Neural cell (in vitro differentiated cells): ENCODE data around the gene TEAD4. TPM values are rescaled to one million over a fixed set of nuclear protein-coding genes. Genes with fewer than 3 reads are reported as not detected.

Source experiments
- H2AFZ ChIP-seq: fragments of 200-600, 300-800 bp; sonication (generic), shearing (Covaris generic); 2 replicates; pipeline ENCODE4 v1.6.0; 2014; ENCODE audit warnings: low read depth, mild to moderate bottlenecking, antibody characterized with exemption, low read length, moderate library complexity
- H3F3A ChIP-seq: fragments of 200-600 bp; shearing (Covaris generic); 2 replicates; pipeline ENCODE4 v1.6.1; 2016; ENCODE audit warnings: mild to moderate bottlenecking, moderate library complexity, mixed read lengths, antibody characterized with exemption, low read length; ENCODE audit not compliant: insufficient read depth, poor library complexity, severe bottlenecking
- H3K27ac ChIP-seq: fragments of 200-600, 300-800 bp; sonication (generic), shearing (Covaris generic); 2 replicates; pipeline ENCODE4 v1.5.1; 2014; ENCODE audit warnings: mild to moderate bottlenecking, low read length, moderate library complexity
- H3K27me3 ChIP-seq: fragments of 300-800, 200-600 bp; sonication (generic), shearing (Covaris generic); 2 replicates; pipeline ENCODE4 v1.6.0; 2014; ENCODE audit warnings: mild to moderate bottlenecking, low read depth, low read length, moderate library complexity; ENCODE audit not compliant: insufficient read depth
- H3K36me3 ChIP-seq: fragments of 300-800, 200-600 bp; sonication (generic), shearing (Covaris generic); 2 replicates; pipeline ENCODE4 v1.5.1; 2014; ENCODE audit warnings: mild to moderate bottlenecking, antibody characterized with exemption, low read length, moderate library complexity; ENCODE audit not compliant: insufficient read depth
- H3K4me2 ChIP-seq: fragments of 300-800, 200-600 bp; sonication (generic), shearing (Covaris generic); 2 replicates; pipeline ENCODE4 v1.6.0; 2014; ENCODE audit warnings: mild to moderate bottlenecking, low read length
- H3K4me3 ChIP-seq: fragments of 300-800, 200-600 bp; sonication (generic), shearing (Covaris generic); 2 replicates; pipeline ENCODE4 v1.5.1; 2014; ENCODE audit warnings: mild to moderate bottlenecking, low read length, moderate library complexity
- H3K79me2 ChIP-seq: fragments of 200-600 bp; shearing (Covaris generic); replicated peaks from 2 replicates; pipeline ENCODE4 v1.6.0; 2014; ENCODE audit warnings: mild to moderate bottlenecking, low read length, moderate library complexity; ENCODE audit not compliant: insufficient read depth
- H3K9ac ChIP-seq: fragments of 300-800, 200-600 bp; sonication (generic), shearing (Covaris generic); 2 replicates; pipeline ENCODE4 v1.6.1; 2016; ENCODE audit warnings: mild to moderate bottlenecking, low read length, mixed read lengths
- H3K9me2 ChIP-seq: fragments of 200-600 bp; shearing (Covaris generic); 2 replicates; pipeline ENCODE4 v1.6.1; 2016; ENCODE audit warnings: mild to moderate bottlenecking, low read length, mixed read lengths; ENCODE audit not compliant: insufficient read depth
- H3K9me3 ChIP-seq: fragments of 200-600, 300-800 bp; sonication (generic), shearing (Covaris generic); 2 replicates; pipeline ENCODE4 v1.6.1; 2016; ENCODE audit warnings: mild to moderate bottlenecking, mixed run types, low read length, moderate library complexity, mixed read lengths
- H4K20me1 ChIP-seq: fragments of 200-600 bp; shearing (Covaris generic); 2 replicates; pipeline ENCODE4 v1.6.1; 2016; ENCODE audit warnings: mild to moderate bottlenecking, mixed run types; ENCODE audit not compliant: insufficient read depth
- CTCF ChIP-seq: fragments of 450-650 bp; IDR thresholded peaks from 2 replicates; pipeline ENCODE4 v1.5.1; 2014; ENCODE audit warnings: antibody characterized with exemption, mild to moderate bottlenecking, moderate library complexity; ENCODE audit not compliant: poor library complexity, severe bottlenecking
- EP300 ChIP-seq: fragments of 450-650 bp; conservative IDR thresholded peaks from 2 replicates; pipeline ENCODE4 v1.6.1; 2014; ENCODE audit warnings: antibody characterized with exemption, mild to moderate bottlenecking, moderate library complexity; ENCODE audit not compliant: poor library complexity, severe bottlenecking
- EZH2 ChIP-seq: fragments of 200-600, 300-800 bp; shearing (Covaris generic), sonication (generic); IDR thresholded peaks from 2 replicates; pipeline ENCODE4 v1.6.1; 2014; ENCODE audit warnings: antibody characterized with exemption, low read length, borderline replicate concordance, mild to moderate bottlenecking; ENCODE audit not compliant: insufficient read depth, poor library complexity, severe bottlenecking
- MXI1 ChIP-seq: fragments of 450-650 bp; conservative IDR thresholded peaks from 2 replicates; pipeline ENCODE4 v1.6.1; 2014; ENCODE audit warnings: antibody characterized with exemption, mild to moderate bottlenecking; ENCODE audit not compliant: poor library complexity, severe bottlenecking
- POLR2AphosphoS5 ChIP-seq: IDR thresholded peaks from 2 replicates; pipeline ENCODE4 v1.6.1; 2012
- RAD21 ChIP-seq: fragments of 450-650 bp; conservative IDR thresholded peaks from 2 replicates; pipeline ENCODE4 v1.6.1; 2014; ENCODE audit warnings: antibody characterized with exemption, mild to moderate bottlenecking, moderate library complexity
- SMC3 ChIP-seq: fragments of 450-650 bp; conservative IDR thresholded peaks from 2 replicates; pipeline ENCODE4 v1.6.1; 2014; ENCODE audit warnings: antibody characterized with exemption, mild to moderate bottlenecking, moderate library complexity; ENCODE audit not compliant: poor library complexity
- TAF1 ChIP-seq: IDR thresholded peaks from 2 replicates; pipeline ENCODE4 v1.6.1; 2012; ENCODE audit warnings: low read depth
- polyA plus RNA-seq: library from polyadenylated mRNA; depleted of rRNA; stranded (reverse); fragments of >200 nt; gene quantifications from 2 replicates; pipeline ENCODE4 v1.2.3, GENCODE V29; 2014
- TF ChIP-seq, protein P1 (sequence below): IDR thresholded peaks from 2 replicates; pipeline ENCODE4 v1.6.1; 2012; ENCODE audit warnings: borderline replicate concordance

The TEAD4 gene
- polyA plus RNA-seq, 1 donor from 2014 or later = 1.6 TPM

- Histone ChIP-seq H3K27me3 (no peaks in the 10 kb centered on the region), H3K36me3 (no peaks in the 10 kb centered on the region), H4K20me1 (no peaks in the 10 kb centered on the region), H3K4me2 (no peak overlapping the region), H3K4me3 (no peak overlapping the region), H2AFZ (no peak overlapping the region), H3F3A (no peaks in the 10 kb centered on the region), H3K79me2 (no peaks in the 10 kb centered on the region), H3K9ac (no peak overlapping the region), H3K9me3 (no peaks in the 10 kb centered on the region), H3K27ac (no peak overlapping the region), H3K9me2 (no peaks in the 10 kb centered on the region)
- no peak for TF ChIP-seq MXI1
Measured at GRCh38 chr12:2998789-2999264, 39.6 kb downstream of the TEAD4 start.

DNA sequence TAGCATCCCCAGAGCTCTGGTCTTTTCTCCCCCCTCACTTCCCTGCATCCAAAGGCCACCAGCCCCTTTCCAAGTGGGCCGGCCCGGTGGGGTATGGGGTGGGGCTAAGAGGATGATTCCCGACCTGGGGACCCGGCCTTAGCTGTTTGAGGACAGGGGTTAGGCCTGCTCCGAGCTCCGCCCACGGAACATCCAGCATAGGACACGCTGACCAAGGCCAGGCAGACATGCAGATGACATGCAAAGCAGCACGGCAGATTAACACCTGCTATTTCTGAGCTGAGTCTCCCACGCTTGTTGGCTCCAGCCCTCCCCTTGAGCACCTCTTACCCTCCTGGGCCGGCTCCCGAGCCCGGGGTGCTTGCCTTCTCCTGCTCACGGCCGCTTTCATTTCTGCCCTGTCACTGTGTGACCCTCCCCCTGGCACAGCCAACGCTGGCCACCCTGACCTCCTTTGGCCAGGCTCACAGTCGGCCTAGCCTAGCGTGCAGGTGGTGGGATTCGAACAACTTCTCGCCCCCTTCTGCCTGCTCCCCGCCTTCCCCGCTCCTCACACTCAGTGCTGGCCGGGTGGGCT is 40.2 kb downstream of the TEAD4 start:
- no peaks in the 10 kb centered on the region for H3F3A ChIP-seq
- no peaks in the 10 kb centered on the region for H3K36me3 ChIP-seq
- no peak overlapping the region for H3K4me2 ChIP-seq
- no peaks in the 10 kb centered on the region for H3K27me3 ChIP-seq
- H3K4me3 ChIP-seq = no peak overlapping the region
- no peaks in the 10 kb centered on the region for H4K20me1 ChIP-seq
- no peaks in the 10 kb centered on the region for H3K9me2 ChIP-seq
- TF ChIP-seq RAD21 (no peak), MXI1 (no peak), EP300 (no peak), TAF1 (no peak), POLR2AphosphoS5 (no peak), EZH2 (no peak), CTCF (no peak), SMC3 (no peak)
- TF ChIP-seq, protein P1, sequence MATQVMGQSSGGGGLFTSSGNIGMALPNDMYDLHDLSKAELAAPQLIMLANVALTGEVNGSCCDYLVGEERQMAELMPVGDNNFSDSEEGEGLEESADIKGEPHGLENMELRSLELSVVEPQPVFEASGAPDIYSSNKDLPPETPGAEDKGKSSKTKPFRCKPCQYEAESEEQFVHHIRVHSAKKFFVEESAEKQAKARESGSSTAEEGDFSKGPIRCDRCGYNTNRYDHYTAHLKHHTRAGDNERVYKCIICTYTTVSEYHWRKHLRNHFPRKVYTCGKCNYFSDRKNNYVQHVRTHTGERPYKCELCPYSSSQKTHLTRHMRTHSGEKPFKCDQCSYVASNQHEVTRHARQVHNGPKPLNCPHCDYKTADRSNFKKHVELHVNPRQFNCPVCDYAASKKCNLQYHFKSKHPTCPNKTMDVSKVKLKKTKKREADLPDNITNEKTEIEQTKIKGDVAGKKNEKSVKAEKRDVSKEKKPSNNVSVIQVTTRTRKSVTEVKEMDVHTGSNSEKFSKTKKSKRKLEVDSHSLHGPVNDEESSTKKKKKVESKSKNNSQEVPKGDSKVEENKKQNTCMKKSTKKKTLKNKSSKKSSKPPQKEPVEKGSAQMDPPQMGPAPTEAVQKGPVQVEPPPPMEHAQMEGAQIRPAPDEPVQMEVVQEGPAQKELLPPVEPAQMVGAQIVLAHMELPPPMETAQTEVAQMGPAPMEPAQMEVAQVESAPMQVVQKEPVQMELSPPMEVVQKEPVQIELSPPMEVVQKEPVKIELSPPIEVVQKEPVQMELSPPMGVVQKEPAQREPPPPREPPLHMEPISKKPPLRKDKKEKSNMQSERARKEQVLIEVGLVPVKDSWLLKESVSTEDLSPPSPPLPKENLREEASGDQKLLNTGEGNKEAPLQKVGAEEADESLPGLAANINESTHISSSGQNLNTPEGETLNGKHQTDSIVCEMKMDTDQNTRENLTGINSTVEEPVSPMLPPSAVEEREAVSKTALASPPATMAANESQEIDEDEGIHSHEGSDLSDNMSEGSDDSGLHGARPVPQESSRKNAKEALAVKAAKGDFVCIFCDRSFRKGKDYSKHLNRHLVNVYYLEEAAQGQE = no peak
- no peaks in the 10 kb centered on the region for H3K9me3 ChIP-seq
- H3K27ac ChIP-seq = no peak overlapping the region
- H3K9ac ChIP-seq = no peak overlapping the region
- no peaks in the 10 kb centered on the region for H3K79me2 ChIP-seq
- no peak overlapping the region for H2AFZ ChIP-seq
